ENCODE data around the gene GSPT1.
"Not testable (repeated sequence)": the region's sequence is repeated elsewhere in the genome, so short reads cannot be mapped to it uniquely, and the experiment has no call there.

GSPT1 gene

GRCh38 chr16:11915644-11916523 is at the start of gene GSPT1:
GSPT1 (minus strand) TSS chr16:11915956; CDS start chr16:11915720, 236 bp downstream.
- peak; percentile 97 for DNase-seq (ENCODE audit: low spot score)

DNA sequence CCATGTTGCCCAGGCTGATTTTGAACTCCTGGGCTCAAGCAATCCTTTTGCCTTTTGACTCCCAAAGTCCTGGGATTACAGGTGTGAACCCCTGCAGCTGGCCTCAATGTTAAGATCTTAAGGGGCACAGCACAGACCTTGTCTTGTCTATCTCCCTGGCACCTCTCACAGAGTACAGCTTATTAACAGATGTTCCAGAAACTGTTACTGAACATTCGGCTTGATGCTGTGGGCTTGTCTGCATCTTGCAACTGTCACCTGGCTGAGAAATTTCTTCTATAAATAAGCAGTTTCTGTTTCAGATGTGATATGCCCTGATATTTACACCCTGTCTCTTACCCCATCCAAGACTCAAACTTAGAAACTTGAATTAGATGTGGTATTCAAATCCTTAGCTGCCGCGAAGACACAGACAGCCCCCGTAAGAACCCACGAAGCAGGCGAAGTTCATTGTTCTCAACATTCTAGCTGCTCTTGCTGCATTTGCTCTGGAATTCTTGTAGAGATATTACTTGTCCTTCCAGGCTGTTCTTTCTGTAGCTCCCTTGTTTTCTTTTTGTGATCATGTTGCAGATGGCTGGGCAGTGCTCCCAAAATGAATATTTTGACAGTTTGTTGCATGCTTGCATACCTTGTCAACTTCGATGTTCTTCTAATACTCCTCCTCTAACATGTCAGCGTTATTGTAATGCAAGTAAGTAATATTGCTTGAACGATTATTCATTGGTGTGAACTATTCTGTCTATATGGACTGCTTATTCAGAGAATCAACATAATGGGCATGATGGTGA is 49.2 kb upstream of the GSPT1 start, which contains the start of gene TNFRSF17:
Gene TNFRSF17 (plus strand): TSS at position 450 of the 791 bp plus-strand sequence. CDS start 115 bp downstream, at position 565.
- DNase-seq (ENCODE audit: low spot score), result no peak

GRCh38 chr16:11963706-11964105 is 48.0 kb upstream of the GSPT1 start:
- no peak for DNase-seq (ENCODE audit: low spot score)

DNA sequence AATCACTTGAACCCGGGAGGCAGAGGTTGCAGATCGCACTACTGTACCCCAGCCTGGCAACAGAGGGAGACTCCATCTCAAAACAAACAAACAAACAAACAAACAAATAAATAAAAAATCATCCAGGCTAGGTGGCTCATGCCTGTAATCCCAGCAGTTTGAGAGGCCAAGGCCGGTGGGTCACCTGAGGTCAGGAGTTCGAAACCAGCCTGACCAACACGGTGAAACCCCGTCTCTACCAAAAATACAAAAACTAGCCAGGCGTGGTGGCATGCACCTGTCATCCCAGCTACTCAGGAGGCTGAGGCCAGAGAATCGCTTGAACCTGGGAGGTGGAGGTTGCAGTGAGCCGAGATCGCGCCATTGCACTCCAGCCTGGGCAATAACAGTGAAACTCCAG is 47.2 kb upstream of the GSPT1 start:
- not testable (repeated sequence) for DNase-seq (ENCODE audit: low spot score)

DNA sequence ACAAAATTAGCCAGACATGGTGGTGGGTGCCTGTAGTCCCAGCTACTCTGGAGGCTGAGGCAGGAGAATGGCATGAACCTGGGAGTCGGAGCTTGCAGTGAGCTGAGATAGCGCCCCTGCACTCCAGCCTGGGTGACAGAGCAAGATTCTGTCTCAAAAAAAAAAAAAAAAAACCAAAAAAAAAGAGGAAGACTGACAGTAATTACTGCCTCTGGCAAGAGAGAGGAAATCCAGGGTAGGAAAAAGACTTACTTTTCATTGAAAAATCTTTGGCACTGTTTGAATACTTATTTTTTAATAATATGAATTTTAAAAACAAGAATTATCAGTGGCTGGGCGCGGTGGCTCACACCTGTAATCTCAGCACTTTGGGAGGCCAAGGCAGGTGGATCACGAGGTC is 46.7 kb upstream of the GSPT1 start:
- not testable (repeated sequence) for DNase-seq (ENCODE audit: low spot score)

- DNase-seq (ENCODE audit: low spot score), result no peak
Measured at GRCh38 chr16:11957591-11958395, 42.0 kb upstream of the GSPT1 start.

DNA sequence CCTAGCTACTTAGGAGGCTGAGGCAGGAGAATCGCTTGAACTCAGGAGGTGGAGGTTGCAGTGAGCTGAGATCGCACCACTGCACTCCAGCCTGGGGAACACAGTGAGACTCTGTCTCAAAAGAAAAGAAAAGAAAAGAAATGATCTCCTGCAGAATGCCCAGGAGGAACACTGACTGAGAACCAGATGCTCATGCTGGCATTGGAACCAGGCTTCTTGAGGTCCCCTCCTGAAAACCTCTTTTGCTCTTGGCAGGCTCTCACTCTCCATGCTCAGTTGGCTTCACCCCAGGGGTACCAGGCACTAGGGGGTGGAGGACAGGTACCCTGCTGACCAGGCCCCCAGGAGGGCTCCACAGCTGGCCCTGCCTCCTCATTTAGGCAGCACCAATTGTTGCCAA is 40.8 kb upstream of the GSPT1 start:
- no peak for DNase-seq (ENCODE audit: low spot score)

DNA sequence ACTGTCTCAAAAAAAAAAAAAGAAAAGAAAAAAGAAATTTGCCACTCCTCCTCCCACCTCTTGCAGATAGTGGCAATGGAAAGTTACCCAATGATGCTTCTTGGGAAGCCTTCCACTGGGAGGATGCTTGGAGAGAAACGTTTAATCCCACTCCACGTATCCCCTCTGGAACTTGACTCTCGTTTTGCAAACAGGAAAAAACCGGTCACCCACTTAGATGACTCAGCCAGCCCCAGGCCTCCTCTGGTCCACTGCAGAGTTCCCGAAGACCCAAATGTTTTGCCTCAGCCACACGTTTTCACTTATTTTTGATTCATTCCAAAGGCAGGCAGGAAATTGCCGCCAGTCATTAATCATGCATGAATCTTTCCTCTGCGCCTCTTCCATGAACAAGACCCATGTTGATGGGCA is 40.0 kb upstream of the GSPT1 start:
- no peak for DNase-seq (ENCODE audit: low spot score)

- DNase-seq (ENCODE audit: low spot score), result not testable (repeated sequence)
Measured at GRCh38 chr16:11953576-11953975, 37.8 kb upstream of the GSPT1 start.

GRCh38 chr16:11950388-11950787 is 34.6 kb upstream of the GSPT1 start:
- DNase-seq (ENCODE audit: low spot score), result no peak

DNA sequence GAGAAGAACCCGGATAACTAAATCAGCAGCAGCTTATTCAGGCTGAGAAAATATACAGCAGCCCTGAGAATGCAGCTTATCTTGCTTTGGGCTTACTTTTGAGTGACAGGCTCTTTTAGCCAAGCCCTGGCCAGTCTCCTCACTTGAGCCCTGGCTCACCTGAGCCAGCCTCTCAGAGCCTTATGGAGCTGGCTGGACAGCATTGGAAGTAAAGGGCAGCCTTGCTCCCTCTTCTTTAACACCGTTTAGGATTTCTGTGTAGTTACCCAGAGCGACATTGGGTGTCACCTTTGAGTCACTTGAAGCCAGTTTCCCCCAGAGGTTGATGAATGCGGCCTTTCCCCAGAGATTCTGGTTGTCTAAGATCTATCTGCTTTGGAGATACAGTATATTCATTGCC is 33.8 kb upstream of the GSPT1 start:
- DNase-seq (ENCODE audit: low spot score), result peak; percentile 69

- no peak for DNase-seq (ENCODE audit: low spot score)
Measured at GRCh38 chr16:11948819-11949218, 33.1 kb upstream of the GSPT1 start.

DNA sequence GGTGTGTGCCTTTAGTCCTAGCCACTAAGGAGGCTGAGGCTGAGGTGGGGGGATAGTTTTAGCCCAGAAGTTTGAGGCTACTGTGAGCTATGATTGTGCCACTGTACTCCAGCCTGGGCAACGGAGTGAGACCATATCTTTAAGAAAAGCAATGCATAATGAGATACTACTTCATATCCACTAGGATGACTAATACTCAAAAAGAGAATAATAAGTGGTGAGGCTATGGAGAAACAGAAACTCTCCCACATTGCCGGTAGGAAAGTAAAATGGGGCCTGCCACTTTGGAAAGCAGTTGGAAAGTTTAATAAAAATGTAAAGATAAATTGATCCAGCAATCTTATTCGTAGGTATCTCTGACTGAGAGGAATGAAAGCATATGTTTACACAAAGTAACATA is 30.7 kb upstream of the GSPT1 start:
- no peak for DNase-seq (ENCODE audit: low spot score)

GRCh38 chr16:11941945-11942344 is 26.2 kb upstream of the GSPT1 start, which contains the start of gene NPIPB2:
NPIPB2 (minus strand) TSS chr16:11942045; CDS start chr16:11942045, 0 bp downstream.
- not testable (repeated sequence) for DNase-seq (ENCODE audit: low spot score)

DNA sequence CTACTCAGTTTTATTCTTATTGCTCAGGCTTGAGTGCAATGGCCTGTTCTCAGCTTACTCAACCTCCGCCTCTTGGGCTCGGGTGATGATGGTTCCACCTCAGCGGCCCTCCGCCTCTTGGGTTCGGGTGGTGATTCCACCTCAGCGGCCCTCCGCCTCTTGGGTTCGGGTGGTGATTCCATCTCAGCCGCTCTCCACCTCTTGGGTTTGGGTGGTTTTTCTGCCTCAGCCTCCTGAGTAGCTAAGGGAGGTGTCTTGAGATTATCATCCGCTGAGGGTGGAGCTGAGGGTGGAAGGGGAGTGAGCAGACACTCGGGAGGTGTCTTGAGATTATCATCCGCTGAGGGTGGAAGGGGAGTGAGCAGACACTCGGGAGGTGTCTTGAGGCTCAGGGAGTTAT is 11.6 kb upstream of the GSPT1 start:
- DNase-seq (ENCODE audit: low spot score), result not testable (repeated sequence)

GRCh38 chr16:11924046-11924445 is 8.3 kb upstream of the GSPT1 start:
- not testable (repeated sequence) for DNase-seq (ENCODE audit: low spot score)

GRCh38 chr16:11916524-11917285 is 949 bp upstream of the GSPT1 start:
- peak; percentile 35 for DNase-seq (ENCODE audit: low spot score)

DNA sequence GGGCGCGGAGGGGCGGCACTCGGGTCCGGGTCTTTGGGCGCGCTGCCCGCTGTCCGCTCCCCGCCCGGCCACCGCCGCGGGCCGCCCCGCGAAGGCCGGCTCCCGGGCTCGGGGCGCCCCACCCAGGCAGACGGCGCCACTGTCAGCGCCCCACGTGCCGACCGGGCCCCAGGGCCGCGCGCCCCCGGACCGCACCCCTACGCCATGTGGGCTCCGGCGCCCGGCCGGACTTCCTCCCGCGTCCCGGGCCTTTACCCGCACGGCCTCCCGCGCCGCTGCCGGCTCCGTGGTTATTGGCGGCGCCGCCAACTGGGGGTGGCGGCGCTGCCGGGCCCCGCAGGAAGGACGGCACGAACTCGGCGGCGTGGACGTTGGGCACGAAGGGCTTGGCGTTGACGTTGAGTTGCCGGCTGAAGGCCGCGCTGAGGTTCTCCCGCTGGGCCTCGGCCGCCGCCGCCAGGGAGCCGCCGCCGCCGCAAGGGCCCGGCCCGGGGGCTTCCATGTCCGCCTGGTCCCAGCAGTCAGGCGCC is 577 bp downstream of the GSPT1 start:
- no peak for DNase-seq (ENCODE audit: low spot score)

GRCh38 chr16:11914210-11915113 is 1.3 kb downstream of the GSPT1 start:
- peak; percentile 25 for DNase-seq (ENCODE audit: low spot score)

All from cerebellar cortex (tissue), 1 donor.